ENCODE results near the gene MME. TPM values are rescaled to one million over a fixed set of nuclear protein-coding genes. Genes with fewer than 3 reads are reported as not detected.

MME gene
- total and polyA plus RNA-seq, 2 of the 4 experiments (the other 2 are of a cell fraction): 11.7 to 22.8 TPM

GRCh38 chr3:155049959-155050358 is 30.2 kb upstream of the MME start:
- no peak overlapping the region for H2AK9ac ChIP-seq (replicated peaks; ENCODE audit: low read depth, low read length, poor library complexity)
- H3K4me3 ChIP-seq (ENCODE audit: insufficient read depth, low read depth, low read length): no peak overlapping the region
- no peak overlapping the region for H3K18ac ChIP-seq (ENCODE audit: low read depth, low read length)
- no peak overlapping the region for H2BK120ac ChIP-seq (ENCODE audit: low read depth, low read length)
- dilution Hi-C loops (cut with HindIII; ENCODE audit: low sequenced_read_pairs, unreplicated experiment) (no loop called here), in situ Hi-C loops (cut with MboI; ENCODE audit: low sequenced_read_pairs) (no loop called here), intact Hi-C loops (cut with micrococcal nuclease) (no loop called here)
- no peak overlapping the region for H4K91ac ChIP-seq (ENCODE audit: insufficient read depth, low read depth, low read length)
- no peak overlapping the region for H2BK5ac ChIP-seq (ENCODE audit: low read depth, low read length, poor library complexity, severe bottlenecking)
- ATAC-seq (ENCODE audit: low read depth): no peak
- no peak overlapping the region for H3K27ac ChIP-seq (ENCODE audit: insufficient read depth, low read length)
- H2AK5ac ChIP-seq (ENCODE audit: low read depth, low read length): no peak overlapping the region
- H3K56ac ChIP-seq (ENCODE audit: extremely low read depth, insufficient read depth, low read length): no peak overlapping the region
- H2BK20ac ChIP-seq (ENCODE audit: low read depth, low read length): no peak overlapping the region
- H3K14ac ChIP-seq (replicated peaks; ENCODE audit: low read depth, low read length): no peak overlapping the region
- no peak overlapping the region for H3K23ac ChIP-seq (ENCODE audit: low read depth, low read length)
- H3K9ac ChIP-seq (ENCODE audit: low read depth, low read length): no peak overlapping the region
- no peaks in the 10 kb centered on the region for H3K9me1 ChIP-seq (ENCODE audit: insufficient read depth, low read length)
- no peaks in the 10 kb centered on the region for H3K27me3 ChIP-seq (ENCODE audit: control insufficient read depth, insufficient read depth, low read length)
- no peak overlapping the region for H2BK15ac ChIP-seq (ENCODE audit: low read depth, low read length)
- POLR2A ChIA-PET (ENCODE audit: unreplicated experiment): no interaction called here
- no peaks in the 10 kb centered on the region for H4K20me1 ChIP-seq (ENCODE audit: insufficient read depth, low read length)
- H3K4me1 ChIP-seq (ENCODE audit: control insufficient read depth, insufficient read depth, low read length): no peaks in the 10 kb centered on the region
- H2AFZ ChIP-seq (replicated peaks; ENCODE audit: low read length, poor library complexity): no peak overlapping the region
- H3K4me2 ChIP-seq (ENCODE audit: low read depth, low read length): no peak overlapping the region
- H3K4ac ChIP-seq (ENCODE audit: low read depth, low read length): no peak overlapping the region
- H3K9me3 ChIP-seq (ENCODE audit: control insufficient read depth, insufficient read depth, low read length): peaks cover 10% of the 10 kb centered on the region
- no peak for DNase-seq
- TF ChIP-seq RFX5 (IDR thresholded peaks at IDR 0.05; ENCODE audit: low read depth, low read length) (no peak), FOS (IDR thresholded peaks at IDR 0.05; ENCODE audit: low read depth, low read length) (no peak), MAFK (IDR thresholded peaks at IDR 0.05; ENCODE audit: low read depth, low read length) (no peak), CEBPB (IDR thresholded peaks at IDR 0.05; ENCODE audit: low read depth, low read length) (no peak), USF2 (IDR thresholded peaks at IDR 0.05; ENCODE audit: low read depth, low read length) (no peak), NFE2L2 (IDR thresholded peaks at IDR 0.05; ENCODE audit: low read depth, low read length) (no peak), ELK1 (IDR thresholded peaks at IDR 0.05; ENCODE audit: borderline replicate concordance, low read depth, low read length) (no peak), BHLHE40 (IDR thresholded peaks at IDR 0.05; ENCODE audit: low read depth, low read length) (no peak), SMC3 (IDR thresholded peaks at IDR 0.05; ENCODE audit: low read depth, low read length) (no peak), POLR2A (IDR thresholded peaks at IDR 0.05; ENCODE audit: low read depth, low read length) (no peak), CHD1 (IDR thresholded peaks at IDR 0.05; ENCODE audit: low read depth, low read length) (no peak), MAZ (IDR thresholded peaks at IDR 0.05; ENCODE audit: borderline replicate concordance, low read depth, low read length) (no peak), MXI1 (IDR thresholded peaks at IDR 0.05; ENCODE audit: borderline replicate concordance, low read depth, low read length) (no peak), RAD21 (IDR thresholded peaks at IDR 0.05; ENCODE audit: low read length) (no peak), CTCF (conservative IDR thresholded peaks at IDR 0.05; ENCODE audit: low read depth, low read length) (no peak), RCOR1 (IDR thresholded peaks at IDR 0.05; ENCODE audit: insufficient replicate concordance, low read length) (no peak)
- H3K79me1 ChIP-seq (ENCODE audit: low read depth in 1 of 2, low read length in 2 of 2): no peaks in the 10 kb centered on the region
- CTCF ChIA-PET: no interaction called here
- BruUV-seq (replicated peaks): no TSS peak
- no CpG with 5 or more reads among the region's 4 CpGs for WGBS, 2 experiments (ENCODE audit: extremely low coverage in 2 of 2, insufficient read length in 1 of 2)
- H4K8ac ChIP-seq (ENCODE audit: low read depth in 2 of 2, low read length in 2 of 2): no peak overlapping the region
- no peaks in the 10 kb centered on the region for H3K36me3 ChIP-seq (ENCODE audit: control insufficient read depth, insufficient read depth, low read length)
- no peak overlapping the region for H4K5ac ChIP-seq (ENCODE audit: low read depth, low read length)
